Stimulated activated CD8-positive, alpha-beta memory T cell treated with anti-CD3 and anti-CD28 coated beads, Interleukin-7, amount 100 ng/mL, for 4 hours (primary cell): ENCODE data around the gene OR13A1.
"Not testable (repeated sequence)": the region's sequence is repeated elsewhere in the genome, so short reads cannot be mapped to it uniquely, and the experiment has no call there.

Experiments
- DNase-seq, 2 donors: peaks; one replicate each; pipeline ENCODE4 v3.0.0-alpha.2; 2020; ENCODE audit warnings: low read depth in 2 of 2

OR13A1 gene

DNA sequence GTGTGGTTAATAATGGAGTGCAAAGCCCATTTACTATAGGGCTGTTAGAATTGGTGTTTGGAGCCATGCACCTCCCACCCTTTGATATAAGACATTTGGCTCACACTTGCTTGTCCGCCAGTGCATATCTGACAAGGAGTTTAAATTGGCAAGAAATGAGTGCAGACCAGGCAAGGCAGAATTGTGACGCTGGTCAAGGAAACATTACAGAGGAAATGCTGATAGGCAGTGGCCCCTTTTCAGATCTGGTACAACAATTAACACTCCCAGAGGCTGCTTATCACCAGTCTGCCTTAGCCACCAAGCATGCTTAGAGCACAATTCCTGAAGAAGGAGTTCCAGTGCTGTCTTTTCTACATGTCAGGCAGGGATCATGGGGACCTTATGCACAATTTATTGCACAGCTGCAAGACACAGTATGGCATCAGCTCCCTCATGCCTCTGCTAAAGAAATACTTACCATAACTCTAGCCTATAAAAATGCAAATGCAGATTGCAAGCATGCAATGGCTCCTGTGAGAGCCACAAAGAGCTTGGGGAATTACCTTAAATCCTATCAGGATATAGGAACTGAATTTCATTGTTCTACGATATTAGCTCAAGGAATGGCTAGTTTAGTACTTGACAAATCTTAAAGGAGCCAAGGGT lies 35.2 kb downstream of the OR13A1 start:
- no peak for DNase-seq

DNA sequence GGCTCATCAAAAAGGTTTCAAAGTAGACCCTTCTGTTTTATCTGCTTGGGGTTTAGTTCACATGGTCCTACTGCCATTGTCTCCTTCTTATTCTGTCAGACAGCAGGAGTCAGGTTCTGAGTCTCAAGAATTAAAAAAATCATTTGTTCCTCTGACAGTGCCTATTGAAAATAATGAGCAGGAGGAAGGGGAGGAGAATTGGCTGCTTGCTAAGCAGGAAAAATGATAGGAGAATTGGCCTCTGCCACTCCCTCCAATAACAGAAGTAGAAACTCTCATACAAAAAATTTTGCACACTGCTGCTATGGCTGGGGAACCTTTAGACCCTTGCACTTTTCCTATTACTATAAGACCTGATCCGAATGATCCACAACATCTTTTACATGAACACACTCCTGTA lies 35.7 kb downstream of the OR13A1 start:
- DNase-seq, result no peak

DNA sequence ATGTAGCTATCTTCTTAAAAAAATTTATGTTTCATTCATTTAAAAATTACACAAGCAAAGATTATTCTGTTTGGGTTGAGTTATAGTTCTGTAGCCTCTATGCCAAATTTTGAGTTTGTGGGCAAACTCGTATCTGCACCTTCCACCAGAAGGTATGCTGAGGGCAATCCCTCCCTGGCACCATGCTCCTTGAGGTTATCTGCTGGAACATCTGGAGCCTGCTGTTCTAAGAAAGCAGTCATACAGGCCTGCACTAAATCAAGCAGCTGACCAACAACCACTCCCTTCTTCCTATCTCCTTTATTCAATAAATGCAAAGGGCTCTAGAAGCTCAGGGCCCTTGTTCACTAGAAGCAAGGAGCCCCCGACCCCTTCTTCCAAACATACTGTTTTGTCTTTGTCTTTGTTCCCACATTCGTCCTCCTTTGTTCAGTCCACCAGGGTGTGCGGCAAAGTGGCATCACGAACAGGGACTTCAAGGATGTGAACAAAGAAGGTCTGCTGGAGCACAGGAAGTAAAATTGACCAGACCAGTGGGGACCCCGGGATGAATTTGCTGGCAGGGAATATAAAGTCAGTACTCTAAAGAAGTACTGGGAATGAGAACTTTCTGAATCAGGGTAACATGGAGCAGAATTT lies 36.4 kb downstream of the OR13A1 start:
- DNase-seq, result no peak

DNA sequence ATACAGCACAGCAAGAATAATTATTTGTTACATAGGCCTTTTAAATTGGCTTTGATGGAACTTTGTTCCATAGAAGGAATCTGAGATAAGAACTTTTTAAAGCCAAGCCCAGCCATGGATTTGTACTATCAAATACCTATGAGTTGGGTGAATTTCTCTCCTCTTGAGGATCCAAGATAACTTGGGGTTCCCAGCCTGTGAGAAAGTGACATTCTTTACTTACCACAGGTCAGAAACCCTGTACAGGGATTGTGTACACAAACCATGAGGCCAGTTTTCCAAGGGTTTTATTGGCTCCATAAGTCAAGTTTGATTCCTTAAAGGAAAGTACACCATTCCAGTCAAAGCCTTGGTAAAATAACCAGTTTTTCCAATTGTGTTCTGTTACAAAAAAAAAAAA lies 39.3 kb downstream of the OR13A1 start:
- DNase-seq, result not testable (repeated sequence)

DNA sequence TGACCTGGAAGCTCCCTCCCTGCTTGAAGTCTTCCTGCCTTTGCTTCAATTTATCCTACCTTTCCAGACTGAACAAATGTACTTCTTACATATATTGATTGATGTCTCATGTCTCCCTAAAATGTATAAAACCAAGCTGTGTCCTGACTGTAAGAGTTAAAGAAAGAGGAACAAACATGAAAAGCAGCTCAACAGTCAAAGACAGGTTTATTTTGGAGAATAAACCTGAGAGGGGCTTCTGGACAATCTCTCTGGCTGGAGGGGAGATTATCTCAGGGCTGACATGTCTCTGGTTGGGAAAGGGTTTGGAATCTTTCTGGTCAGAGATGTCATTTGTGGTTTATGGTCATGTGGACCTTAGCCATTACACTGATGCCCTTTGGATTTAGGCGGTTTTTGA lies 41.0 kb downstream of the OR13A1 start:
- no peak for DNase-seq

DNA sequence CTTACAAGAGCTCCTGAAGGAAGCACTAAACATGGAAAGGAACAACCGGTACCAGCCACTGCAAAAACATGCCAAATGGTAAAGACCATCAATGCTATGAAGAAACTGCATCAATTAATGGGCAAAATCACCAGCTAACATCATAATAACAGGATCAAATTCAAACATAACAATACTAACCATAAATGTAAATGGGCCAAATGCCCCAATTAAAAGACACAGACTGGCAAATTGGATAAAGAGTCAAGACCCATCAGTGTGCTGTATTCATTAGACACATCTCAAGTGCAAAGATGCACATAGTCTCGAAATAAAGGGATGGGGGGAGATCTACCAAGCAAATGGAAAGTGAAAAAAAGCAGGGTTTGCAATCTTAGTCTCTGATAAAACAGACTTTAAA lies 47.6 kb downstream of the OR13A1 start:
- DNase-seq, result not testable (repeated sequence)

DNA sequence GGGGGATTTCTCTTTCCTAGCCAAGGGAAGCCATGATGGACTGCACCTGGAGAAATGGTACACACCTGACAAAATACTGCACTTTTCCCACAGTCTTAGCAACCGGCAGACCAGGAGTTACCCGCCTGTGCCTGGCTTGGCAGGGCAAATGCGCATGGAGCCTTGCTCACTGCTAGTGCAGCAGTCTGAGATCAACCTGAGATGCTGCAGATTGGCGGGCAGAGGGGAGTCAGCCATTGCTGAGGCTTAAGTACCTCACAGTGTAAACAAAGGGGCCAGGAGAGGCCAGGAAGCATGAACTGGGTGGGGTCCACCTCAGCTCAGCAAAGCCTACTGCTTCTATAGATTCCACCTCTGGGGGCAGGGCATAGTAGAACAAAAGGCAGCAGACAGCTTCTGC lies 49.4 kb downstream of the OR13A1 start:
- DNase-seq, result no peak

DNA sequence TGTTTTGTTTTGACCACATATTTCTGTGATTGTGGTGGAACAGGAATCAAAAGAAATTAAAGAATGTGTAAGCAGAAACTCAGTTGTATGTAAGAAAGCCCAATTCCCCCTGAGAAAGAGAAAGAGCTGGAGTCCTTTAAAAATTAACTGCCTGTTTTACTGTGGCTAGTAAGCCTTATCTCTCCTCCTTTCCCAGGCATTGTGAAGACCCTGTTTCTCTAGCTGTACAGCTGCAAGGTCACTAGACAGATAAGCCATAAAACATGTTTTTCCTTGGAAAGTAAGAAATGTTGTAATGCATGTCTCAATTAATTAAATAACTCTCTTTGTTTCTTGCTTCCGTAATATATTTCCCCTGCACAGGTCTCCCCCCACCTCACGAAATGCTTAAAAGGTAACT lies 53.5 kb downstream of the OR13A1 start:
- DNase-seq, result no peak

DNA sequence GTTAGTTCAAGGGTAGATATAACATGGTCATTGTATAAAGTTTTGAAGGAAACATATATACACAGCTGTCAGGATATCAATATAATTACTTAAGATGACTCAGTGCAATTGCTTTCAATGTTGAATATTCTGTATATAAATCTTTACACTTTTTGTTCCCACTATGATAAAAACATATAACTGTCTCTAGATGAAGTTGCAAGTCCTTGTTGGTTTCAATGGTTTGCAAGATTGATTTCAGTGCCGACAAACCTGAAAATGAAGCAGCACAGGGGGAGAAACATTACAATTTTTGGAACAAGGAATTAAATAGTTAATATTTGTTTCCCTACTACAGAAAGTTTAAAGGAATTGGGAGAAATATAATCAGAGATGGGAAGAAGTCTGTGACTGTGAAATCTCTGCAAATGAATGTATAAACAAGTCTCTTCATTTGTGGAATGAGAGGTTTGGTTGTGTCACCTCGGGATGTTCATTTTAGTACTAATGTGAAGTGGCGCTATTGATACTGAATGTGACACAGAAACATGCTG lies 54.1 kb downstream of the OR13A1 start:
- DNase-seq, result no peak

DNA sequence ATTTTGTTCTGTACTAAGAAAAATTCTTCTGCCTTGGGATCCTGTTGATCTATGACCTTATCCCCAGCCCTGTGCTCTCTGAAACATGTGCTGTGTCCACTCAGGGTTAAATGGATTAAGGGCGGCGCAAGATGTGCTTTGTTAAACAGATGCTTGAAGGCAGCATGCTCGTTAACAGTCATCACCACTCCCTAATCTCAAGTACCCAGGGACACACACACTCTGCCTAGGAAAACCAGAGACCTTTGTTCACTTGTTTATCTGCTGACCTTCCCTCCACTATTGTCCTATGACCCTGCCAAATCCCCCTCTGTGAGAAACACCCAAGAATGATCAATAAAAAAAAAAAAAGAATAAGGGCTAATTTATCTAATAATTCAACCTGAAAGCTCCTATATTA lies 54.8 kb downstream of the OR13A1 start:
- not testable (repeated sequence) for DNase-seq

DNA sequence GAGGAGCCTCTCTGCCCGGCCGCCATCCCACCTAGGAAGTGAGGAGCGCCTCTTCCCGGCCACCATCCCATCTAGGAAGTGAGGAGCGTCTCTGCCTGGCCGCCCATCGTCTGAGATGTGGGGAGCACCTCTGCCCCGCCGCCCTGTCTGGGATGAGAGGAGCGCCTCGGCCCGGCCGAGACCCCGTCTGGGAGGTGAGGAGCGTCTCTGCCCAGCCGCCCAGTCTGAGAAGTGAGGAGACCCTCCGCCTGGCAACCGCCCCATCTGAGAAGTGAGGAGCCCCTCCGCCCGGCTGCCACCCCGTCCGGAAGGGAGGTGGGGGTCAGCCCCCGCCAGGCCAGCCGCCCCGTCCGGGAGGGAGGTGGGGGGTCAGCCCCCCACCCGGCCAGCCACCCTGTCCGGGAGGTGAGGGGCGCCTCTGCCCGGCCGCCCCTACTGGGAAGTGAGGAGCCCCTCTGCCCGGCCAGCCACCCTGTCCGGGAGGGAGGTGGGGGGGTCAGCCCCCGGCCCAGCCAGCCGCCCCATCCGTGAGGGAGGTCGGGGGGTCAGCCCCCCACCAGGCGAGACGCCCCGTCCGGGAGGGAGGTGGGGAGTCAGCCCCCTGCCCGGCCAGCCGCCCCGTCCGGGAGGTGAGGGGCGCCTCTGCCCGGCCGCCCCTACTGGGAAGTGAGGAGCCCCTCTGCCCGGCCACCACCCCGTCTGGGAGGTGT lies 55.5 kb downstream of the OR13A1 start:
- not testable (repeated sequence) for DNase-seq

DNA sequence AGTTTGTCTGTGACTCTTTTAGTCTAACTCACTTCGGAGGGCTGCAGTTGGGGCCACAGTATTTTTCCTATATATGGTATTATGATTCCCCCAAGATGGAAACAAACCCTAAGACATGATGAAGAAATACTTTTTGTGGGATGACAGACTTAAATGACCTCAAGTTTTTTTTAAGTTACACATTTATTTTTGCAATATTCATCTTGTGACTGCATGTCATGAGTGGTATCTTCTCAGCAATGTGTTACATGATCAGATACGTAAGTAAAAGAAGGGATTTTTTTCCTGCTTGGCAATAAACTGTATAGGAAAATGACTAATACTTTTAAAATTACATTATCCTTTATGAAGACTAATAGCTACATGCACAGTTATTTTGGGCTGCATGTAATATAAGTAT lies 57.8 kb downstream of the OR13A1 start:
- no peak for DNase-seq

DNA sequence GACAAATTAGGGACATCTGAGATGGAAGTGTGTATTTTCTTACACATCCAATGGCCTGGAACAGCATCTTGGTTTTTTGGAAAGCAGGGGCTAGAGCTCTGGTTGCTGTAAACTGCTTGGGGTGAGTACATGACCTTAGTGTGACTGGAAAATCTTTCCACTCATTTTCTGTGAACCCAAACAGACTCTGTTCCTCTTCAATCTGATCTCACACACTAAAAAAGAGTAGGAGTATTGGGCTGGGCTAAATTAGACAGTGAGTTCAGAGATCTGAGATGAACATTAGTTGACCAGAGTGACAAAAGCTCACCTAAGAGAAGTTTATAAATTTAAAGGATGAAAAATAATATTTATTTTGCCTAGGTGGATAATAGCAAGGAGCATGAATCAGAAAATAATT lies 59.2 kb downstream of the OR13A1 start:
- no peak for DNase-seq

DNA sequence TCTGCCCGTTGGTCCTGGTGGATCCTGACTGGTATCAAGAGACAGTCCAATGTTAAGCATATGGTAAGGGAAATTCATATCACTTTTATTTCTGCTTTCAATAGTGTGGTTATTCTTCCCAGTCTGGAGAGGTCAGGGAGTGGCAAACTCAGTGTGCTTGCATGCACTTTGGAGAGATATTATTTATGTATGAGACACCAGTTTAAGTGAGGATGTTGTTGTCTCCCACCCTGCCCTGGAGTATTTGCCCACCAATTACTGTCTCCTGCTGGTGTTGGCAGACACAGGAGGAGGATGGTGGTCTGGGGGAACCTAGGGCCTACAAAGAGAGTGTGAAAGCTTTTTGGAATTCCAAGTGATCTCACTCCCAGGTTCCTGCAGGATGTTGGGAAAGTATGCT lies 59.7 kb downstream of the OR13A1 start:
- no peak for DNase-seq

DNA sequence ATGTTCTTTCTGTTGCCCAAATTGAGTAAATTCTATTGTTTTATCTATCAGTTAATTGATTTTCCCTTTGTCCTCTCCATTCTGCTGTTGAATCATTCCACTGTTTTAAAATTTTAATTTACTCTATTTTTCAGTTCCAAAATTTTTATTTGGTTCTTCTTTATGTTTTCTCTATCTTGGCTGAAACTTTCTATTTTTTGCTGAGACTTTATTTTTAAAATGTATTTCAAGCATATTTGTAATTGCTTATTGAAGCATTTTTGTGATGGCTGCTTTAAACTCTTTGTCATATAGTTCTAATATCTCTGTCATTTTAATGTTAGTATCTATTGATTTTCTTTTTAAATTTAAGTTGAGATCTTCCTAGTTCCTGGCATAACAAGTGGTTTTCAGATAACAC lies 60.5 kb downstream of the OR13A1 start:
- DNase-seq, result no peak

DNA sequence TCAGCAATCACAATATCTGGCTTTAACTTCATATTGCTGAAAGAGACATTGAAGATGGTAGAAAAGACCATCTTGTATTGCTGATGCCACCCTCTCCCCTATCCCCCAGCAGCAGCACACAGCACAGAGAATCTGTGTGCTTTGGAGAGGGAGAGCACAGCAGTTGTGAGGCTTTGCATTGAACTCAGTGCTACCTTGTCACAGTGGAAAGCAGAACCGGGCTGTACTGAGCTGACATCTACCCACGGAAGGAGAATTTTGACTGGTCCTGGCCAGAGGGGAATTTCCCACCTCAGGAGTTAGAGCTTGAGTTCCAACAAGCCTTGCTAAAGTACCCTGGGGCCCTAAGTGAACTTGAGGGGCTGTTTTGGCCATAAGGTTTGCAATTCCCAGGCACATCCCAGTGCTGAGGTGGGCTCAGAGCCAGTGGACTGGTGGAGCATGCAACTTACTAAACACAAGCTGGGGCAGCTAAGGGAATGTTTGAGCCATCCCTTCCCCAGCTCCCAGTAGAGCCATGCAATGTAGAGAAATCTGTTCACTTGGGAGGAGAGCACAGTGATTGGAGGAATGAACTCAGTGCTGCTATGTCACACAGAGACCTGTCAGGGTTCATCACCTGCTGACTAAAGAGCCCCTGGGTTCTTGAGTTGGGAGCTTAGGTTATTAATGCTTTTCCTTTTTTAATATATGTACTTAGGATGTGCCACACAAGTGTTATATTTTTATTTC lies 62.1 kb downstream of the OR13A1 start:
- DNase-seq, result no peak
